ENCODE data around the gene AIG1. TPM values are rescaled to one million over a fixed set of nuclear protein-coding genes. Genes with fewer than 3 reads are reported as not detected.

Gene AIG1
- total RNA-seq, 4 donors from 2014 or later, result 18.1 to 47.3 (median 22.9) TPM

- DNase-seq (ENCODE audit: low spot score), result no peak
- ATAC-seq (ENCODE audit: low FRiP score), result no peak
These were observed 99.3 kb downstream of the AIG1 start for GRCh38 chr6:143160015-143160414.

GRCh38 chr6:143160439-143161220 is 99.9 kb downstream of the AIG1 start:
- ATAC-seq (ENCODE audit: low FRiP score) (no peak), DNase-seq (ENCODE audit: low spot score) (no peak)
- TF ChIP-seq CTCF (IDR thresholded peaks at IDR 0.05), result no peak

More at GRCh38 chr6:143160015-143160414, 99.3 kb downstream of the AIG1 start:
- no peak for TF ChIP-seq CTCF (IDR thresholded peaks at IDR 0.05)

GRCh38 chr6:143163621-143164020 is 102.9 kb downstream of the AIG1 start:
- no peak for ATAC-seq (ENCODE audit: low FRiP score)
- TF ChIP-seq CTCF (IDR thresholded peaks at IDR 0.05), result no peak
- DNase-seq (ENCODE audit: low spot score), result no peak

GRCh38 chr6:143164565-143165105 is 103.9 kb downstream of the AIG1 start:
- TF ChIP-seq CTCF (IDR thresholded peaks at IDR 0.05), result no peak
- ATAC-seq (ENCODE audit: low FRiP score) (no peak), DNase-seq (ENCODE audit: low spot score) (no peak)

- TF ChIP-seq CTCF (IDR thresholded peaks at IDR 0.05), result no peak
- DNase-seq (ENCODE audit: low spot score), result no peak
- ATAC-seq (ENCODE audit: low FRiP score), result no peak
These were observed 104.7 kb downstream of the AIG1 start for GRCh38 chr6:143165315-143165855.

- TF ChIP-seq CTCF (IDR thresholded peaks at IDR 0.05), result no peak
- no peak for DNase-seq (ENCODE audit: low spot score)
- ATAC-seq (ENCODE audit: low FRiP score), result no peak
These were observed 105.6 kb downstream of the AIG1 start for GRCh38 chr6:143166247-143166695.

Measured in omental fat pad (tissue), 4 donors.